GM12865 (cell line): Measurements from ENCODE around the gene TMEM223.

Experiments
- DNase-seq: peaks from one replicate; pipeline ENCODE4 v3.0.0; 2010; ENCODE audit warnings: low read depth
- H3K4me3 ChIP-seq: 2 replicates; pipeline ENCODE4 v1.5.1; 2011; ENCODE audit warnings: mild to moderate bottlenecking, low read depth, low read length, control low read depth
- CTCF ChIP-seq: IDR thresholded peaks from 2 replicates; pipeline ENCODE4 v1.5.1; 2011; ENCODE audit warnings: low read length, control low read depth, low read depth, inconsistent platforms; ENCODE audit not compliant: insufficient read depth; ENCODE audit errors: missing control alignments

Gene TMEM223

DNA sequence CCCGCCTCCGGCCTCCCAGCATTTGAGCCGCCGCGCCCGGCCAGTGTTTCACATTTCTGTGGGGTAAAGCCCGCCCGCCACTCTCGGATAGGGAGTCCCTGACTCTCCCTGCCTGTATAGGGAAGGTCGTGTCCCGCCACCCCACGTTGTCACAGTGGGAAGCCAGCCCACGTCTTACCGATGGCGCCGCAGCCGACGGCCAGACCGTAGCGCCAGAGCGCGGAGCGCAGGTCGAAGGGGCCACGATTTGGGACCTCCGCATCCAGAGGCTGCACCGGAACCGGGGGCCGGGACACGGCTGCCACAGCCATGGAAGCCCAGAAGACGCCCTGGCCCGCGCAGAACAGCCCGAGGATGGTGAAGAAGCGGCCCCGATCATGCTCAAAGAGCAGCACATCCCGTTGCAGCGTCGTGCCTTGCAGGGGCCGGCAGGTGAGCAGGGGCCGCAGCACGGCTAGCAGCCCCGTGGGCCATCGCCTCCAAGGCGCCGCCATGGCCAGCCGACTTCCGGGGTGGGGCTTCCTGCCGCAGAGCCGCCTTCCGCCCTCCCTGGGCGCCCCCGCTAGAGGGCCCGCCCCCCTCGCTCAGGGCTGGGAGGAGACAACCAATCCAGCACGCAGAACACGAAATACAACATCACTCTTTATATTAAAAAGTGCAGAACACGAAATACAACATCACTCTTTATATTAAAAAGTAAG, at the start of gene TMEM223:
TMEM223 (minus strand) TSS at position 506 of the 701 bp plus-strand sequence; CDS start at position 494, 12 bp downstream.
- no peak for TF ChIP-seq CTCF
- peak; percentile 88 for DNase-seq
- H3K4me3 ChIP-seq = peak within 1 kb of the TSS; percentile 85

GRCh38 chr11:62840721-62841360, 49.0 kb upstream of the TMEM223 start:
- peak overlapping the region; percentile 84 for H3K4me3 ChIP-seq
- DNase-seq = peak; percentile 91

DNA sequence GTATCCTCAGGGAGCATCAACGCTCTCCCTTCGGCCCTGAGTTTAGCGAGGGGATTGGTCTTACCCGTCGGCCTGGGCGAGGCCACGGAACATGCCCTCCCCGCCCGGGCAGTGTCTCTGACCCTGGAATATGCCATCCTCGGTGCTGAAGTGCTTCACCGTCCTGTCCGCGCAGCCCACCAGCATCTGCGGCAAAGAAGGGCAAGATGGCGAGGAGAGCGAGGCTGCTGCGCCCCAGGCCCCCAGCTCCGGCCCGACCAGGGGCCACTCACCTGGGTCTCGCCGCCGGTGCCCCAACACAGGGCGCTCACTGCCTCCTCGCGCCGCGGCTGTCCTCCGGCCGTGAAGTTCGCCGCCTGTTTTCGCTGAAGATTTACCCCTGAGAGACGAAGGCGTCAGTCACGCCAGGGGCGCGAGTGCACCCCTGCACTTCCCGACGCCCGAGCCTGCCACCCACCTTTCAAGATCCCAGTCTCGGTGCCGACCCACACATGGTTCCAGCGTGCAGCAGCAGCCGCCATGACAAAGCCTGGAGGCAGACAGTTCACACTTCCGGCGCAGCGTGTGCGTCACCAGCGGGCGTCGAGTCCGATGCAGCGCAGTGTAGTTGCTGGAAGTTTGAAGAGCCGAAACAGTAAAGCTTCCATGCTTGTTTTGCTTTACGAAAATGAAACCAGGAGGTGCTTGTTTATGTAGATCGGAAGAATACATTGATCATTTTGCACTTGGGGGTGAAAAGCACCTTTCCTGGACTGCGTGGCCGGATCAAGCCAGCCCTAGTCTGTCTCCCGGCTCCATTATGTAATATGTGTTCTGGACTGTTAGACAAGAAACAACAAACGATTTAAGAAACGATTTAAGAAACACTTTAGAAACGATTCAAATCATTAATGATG, 47.5 kb upstream of the TMEM223 start, which contains the start of gene WDR74:
WDR74 (minus strand) TSS at position 541 of the 896 bp plus-strand sequence; CDS start at position 521, 20 bp downstream.
- peak; percentile 97 for DNase-seq
- no peak for TF ChIP-seq CTCF
- H3K4me3 ChIP-seq = peak within 1 kb of the TSS; percentile 84

DNA sequence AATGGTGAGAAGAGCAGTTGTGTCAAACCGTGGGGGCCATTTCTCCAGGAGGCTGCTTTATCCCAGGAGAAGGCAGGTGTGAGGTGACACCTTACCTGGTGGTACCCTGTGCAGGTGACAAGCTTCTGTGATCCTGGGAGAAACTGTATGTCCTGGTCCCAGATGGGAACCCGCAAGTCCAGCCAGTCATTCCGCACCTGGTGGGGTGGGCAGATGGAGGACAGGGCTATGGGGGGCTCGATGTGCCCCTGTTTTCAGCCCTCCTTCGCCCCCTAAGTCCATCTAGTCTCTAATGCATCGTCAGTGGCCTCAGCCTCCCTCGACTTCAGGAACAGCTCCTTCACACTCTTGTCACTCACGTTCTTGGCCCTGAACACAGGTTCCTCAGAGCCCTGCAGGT, 43.5 kb upstream of the TMEM223 start:
- H3K4me3 ChIP-seq = no peak overlapping the region
- no peak for TF ChIP-seq CTCF
- no peak for DNase-seq

DNA sequence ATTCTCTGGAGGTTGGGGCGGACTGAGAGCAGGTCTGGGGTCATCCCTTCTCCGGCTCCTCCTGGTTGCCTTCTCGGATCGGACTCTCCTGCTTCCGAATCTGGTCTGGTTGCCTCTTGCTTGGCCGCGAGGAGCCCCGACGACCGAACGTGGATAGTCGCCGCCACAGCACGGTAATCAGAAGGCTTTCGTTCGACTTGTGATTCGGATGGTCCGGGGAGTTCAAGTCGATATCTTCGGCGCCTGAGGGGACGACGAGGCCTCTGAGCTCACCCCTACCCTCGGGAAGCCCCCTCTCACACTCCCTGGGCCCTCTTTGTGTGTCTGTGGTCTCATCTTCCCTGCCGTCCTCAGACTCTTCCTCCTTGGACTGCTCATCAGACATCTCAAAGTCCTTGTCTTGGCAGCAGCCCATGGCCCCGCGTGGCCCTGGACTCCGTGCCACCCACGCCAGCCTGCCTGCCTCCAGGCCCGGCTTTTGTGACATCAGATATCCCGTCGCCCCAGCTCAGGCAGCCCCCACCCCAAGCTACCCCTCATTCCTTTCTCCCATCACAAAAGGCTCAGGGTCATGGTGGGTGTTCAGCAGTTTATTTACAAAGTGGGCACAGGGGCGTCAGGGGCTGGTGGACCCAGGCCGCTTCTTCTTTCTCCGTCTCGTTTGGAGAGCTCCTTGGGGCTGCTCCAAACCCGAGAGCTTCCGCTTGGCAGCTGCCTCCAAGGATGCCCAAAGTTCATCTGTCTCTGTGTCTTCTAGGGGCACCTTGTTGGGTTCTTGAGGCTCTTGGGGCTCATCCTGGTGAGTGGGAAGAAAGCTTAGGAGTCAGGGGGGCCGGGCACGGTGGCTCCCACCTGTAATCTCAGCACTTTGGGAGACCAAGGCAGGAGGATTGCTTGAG, 40.8 kb upstream of the TMEM223 start, which contains the start of gene TEX54:
TEX54 (minus strand) TSS at position 506 of the 899 bp plus-strand sequence.
- TF ChIP-seq CTCF = no peak
- peak within 1 kb of the TSS; percentile 80 for H3K4me3 ChIP-seq
- no peak for DNase-seq

- TF ChIP-seq CTCF = no peak
- peak within 1 kb of the TSS; percentile 80 for H3K4me3 ChIP-seq
- peak; percentile 99 for DNase-seq
Measured at GRCh38 chr11:62831520-62832335, 39.9 kb upstream of the TMEM223 start, which contains the start of gene STX5. Gene STX5, minus strand, starts transcription at chr11:62832051. Its CDS starts 808 bp downstream, at chr11:62831243.
